Liver (tissue), 9 donors: ENCODE results near the gene TBC1D14. TPM values are rescaled to one million over a fixed set of nuclear protein-coding genes. Genes with fewer than 3 reads are reported as not detected.
A peak's percentile ranks its signal among the peaks of the same experiment; 100 is the strongest.

Source experiments
- DNase-seq: peaks from one replicate; pipeline ENCODE4 v3.0.0-alpha.2; 2017; ENCODE audit warnings: low spot score
- H3K27ac ChIP-seq, 2 donors: one replicate each; pipeline ENCODE4 v1.7.0; 2013; ENCODE audit warnings: inconsistent platforms in 2 of 2, low read length in 2 of 2, control low read depth in 1 of 2, low read depth in 1 of 2, mild to moderate bottlenecking in 1 of 2
- H3K27me3 ChIP-seq, 4 donors: one replicate each; pipeline versions ENCODE4 v1.6.1 to v1.7.0; 2013; ENCODE audit warnings: low read length in 3 of 4, inconsistent platforms in 1 of 4, mild to moderate bottlenecking in 1 of 4, moderate library complexity in 1 of 4; ENCODE audit not compliant: control insufficient read depth in 4 of 4, insufficient read depth in 4 of 4
- H3K36me3 ChIP-seq, 4 donors: one replicate each; pipeline versions ENCODE4 v1.6.1 to v1.7.0; 2013; ENCODE audit warnings: low read length in 3 of 4, mild to moderate bottlenecking in 3 of 4, low read depth in 1 of 4, moderate library complexity in 1 of 4; ENCODE audit not compliant: control insufficient read depth in 4 of 4, insufficient read depth in 3 of 4
- H3K4me1 ChIP-seq, 4 donors: one replicate each; pipeline versions ENCODE4 v1.6.1 to v1.7.0; 2013; ENCODE audit warnings: low read length in 3 of 4, mild to moderate bottlenecking in 3 of 4, moderate library complexity in 1 of 4; ENCODE audit not compliant: control insufficient read depth in 4 of 4, insufficient read depth in 4 of 4
- H3K4me3 ChIP-seq, 3 donors: one replicate each; pipeline versions ENCODE4 v1.6.1 to v1.7.0; 2013; ENCODE audit warnings: low read length in 3 of 3, control low read depth in 1 of 3, low read depth in 1 of 3, mild to moderate bottlenecking in 1 of 3
- H3K9ac ChIP-seq, 2 donors: one replicate each; pipeline ENCODE4 v1.7.0; 2013; ENCODE audit warnings: low read length in 2 of 2, mild to moderate bottlenecking in 2 of 2, moderate library complexity in 2 of 2, control low read depth in 1 of 2, low read depth in 1 of 2
- H3K9me3 ChIP-seq, 4 donors: one replicate each; pipeline versions ENCODE4 v1.6.1 to v1.7.0; 2013; ENCODE audit warnings: low read length in 3 of 4; ENCODE audit not compliant: control insufficient read depth in 4 of 4
- ATF3 ChIP-seq: IDR thresholded peaks from 2 replicates; pipeline ENCODE4 v1.6.1; 2016; ENCODE audit warnings: antibody characterized with exemption
- CTCF ChIP-seq: fragments of 150-350 bp; IDR thresholded peaks from 2 replicates; pipeline ENCODE4 v1.5.1; 2017; ENCODE audit warnings: improper control_type of control experiment, low read depth, low read length; ENCODE audit not compliant: missing input control
- EGR1 ChIP-seq, 2 donors: IDR thresholded peaks; 2 replicates each; pipeline ENCODE4 v1.6.1; 2016 to 2018; ENCODE audit warnings: antibody characterized with exemption in 2 of 2, low read depth in 2 of 2
- FOXA1 ChIP-seq: IDR thresholded peaks from 2 replicates; pipeline ENCODE4 v1.6.1; 2016; ENCODE audit warnings: antibody characterized with exemption
- FOXA2 ChIP-seq: IDR thresholded peaks from 2 replicates; pipeline ENCODE4 v1.6.1; 2016; ENCODE audit warnings: antibody characterized with exemption
- GABPA ChIP-seq, 2 donors: IDR thresholded peaks in 1 of 2; conservative IDR thresholded peaks in 1 of 2; 2 replicates each; pipeline ENCODE4 v1.6.1; 2016; ENCODE audit warnings: antibody characterized with exemption in 2 of 2, mild to moderate bottlenecking in 1 of 2, moderate library complexity in 1 of 2
- HNF4A ChIP-seq, 2 donors: conservative IDR thresholded peaks; 2 replicates each; pipeline ENCODE4 v1.6.1; 2016; ENCODE audit warnings: antibody characterized with exemption in 2 of 2, mild to moderate bottlenecking in 2 of 2
- HNF4G ChIP-seq: IDR thresholded peaks from 2 replicates; pipeline ENCODE4 v1.6.1; 2016; ENCODE audit warnings: antibody characterized with exemption
- JUND ChIP-seq, 2 donors: IDR thresholded peaks; 2 replicates each; pipeline ENCODE4 v1.6.1; 2016; ENCODE audit warnings: antibody characterized with exemption in 2 of 2
- MAX ChIP-seq: IDR thresholded peaks from 2 replicates; pipeline ENCODE4 v1.6.1; 2016; ENCODE audit warnings: antibody characterized with exemption
- NR2F2 ChIP-seq: IDR thresholded peaks from 2 replicates; pipeline ENCODE4 v1.6.1; 2016; ENCODE audit warnings: antibody characterized with exemption
- RAD21 ChIP-seq, 2 donors: IDR thresholded peaks; 2 replicates each; pipeline ENCODE4 v1.6.1; 2016; ENCODE audit warnings: antibody characterized with exemption in 2 of 2, mild to moderate bottlenecking in 2 of 2
- REST ChIP-seq: IDR thresholded peaks from 2 replicates; pipeline ENCODE4 v1.6.1; 2016; ENCODE audit warnings: antibody characterized with exemption, mild to moderate bottlenecking
- RXRA ChIP-seq, 2 donors: IDR thresholded peaks; 2 replicates each; pipeline ENCODE4 v1.6.1; 2017 to 2018; ENCODE audit warnings: antibody characterized with exemption in 2 of 2, mild to moderate bottlenecking in 1 of 2
- SP1 ChIP-seq: IDR thresholded peaks from 2 replicates; pipeline ENCODE4 v1.6.1; 2018; ENCODE audit warnings: antibody characterized with exemption, mild to moderate bottlenecking
- TAF1 ChIP-seq: conservative IDR thresholded peaks from 2 replicates; pipeline ENCODE4 v1.6.1; 2016; ENCODE audit warnings: antibody characterized with exemption, mild to moderate bottlenecking
- YY1 ChIP-seq: IDR thresholded peaks from 2 replicates; pipeline ENCODE4 v1.6.1; 2016; ENCODE audit warnings: antibody characterized with exemption, mild to moderate bottlenecking
- ZBTB33 ChIP-seq: IDR thresholded peaks from 2 replicates; pipeline ENCODE4 v1.6.1; 2016; ENCODE audit warnings: antibody characterized with exemption
- WGBS: extraction: QIAGEN DNeasy Blood & Tissue Kit; methylation state at CpG from one replicate; pipeline ENCODE4 v1.1.7; 2013; 5-methylcytosine and 5-hydroxymethylcytosine counted together
- polyA plus RNA-seq, 2 donors: library from polyadenylated mRNA; stranded (reverse) in 1 of 2; unstranded in 1 of 2; fragments of 200-250 nt in 1 of 2; fragments of >200 nt in 1 of 2; fragmentation: Nextera tagmentation in 1 of 2; extraction: Ambion mirVana in 1 of 2; gene quantifications; one replicate each; pipeline versions ENCODE4 v1.2.1 to v1.2.3, GENCODE V29; 2013 to 2015
- total RNA-seq, 2 donors: library from RNA; depleted of rRNA; stranded (reverse); fragments of >200 nt; gene quantifications; one replicate each; pipeline ENCODE4 v1.2.3, GENCODE V29; 2014
- donor health status: healthy.
- donor health status: healthy.
- donor health status: healthy.
- donor health status: healthy.
- donor health status: healthy.

Gene TBC1D14
- total and polyA plus RNA-seq, 4 donors, result 10.0 to 45.2 (median 22.7) TPM

- Histone ChIP-seq H3K4me1 (peaks cover 24 to 74% (median 60%) of the 10 kb centered on the region in 4 donors), H3K4me3 (no peak overlapping the region), H3K27ac (peak overlapping the region; percentile 53 to 69), H3K36me3 (peaks cover 0 to 2% (median 0%) of the 10 kb centered on the region in 4 donors), H3K27me3 (no peaks in the 10 kb centered on the region), H3K9ac (peak overlapping the region; percentile 8 to 59), H3K9me3 (no peaks in the 10 kb centered on the region)
- no peak for TF ChIP-seq GABPA (IDR thresholded peaks at IDR 0.05 in 1 of 2, conservative IDR thresholded peaks at IDR 0.05 in 1 of 2)
- no peak for TF ChIP-seq HNF4G
- TF ChIP-seq FOXA2, result no peak
- TF ChIP-seq MAX, result no peak
- TF ChIP-seq TAF1, result no peak
- no peak for TF ChIP-seq HNF4A (conservative IDR thresholded peaks at IDR 0.05)
- TF ChIP-seq RXRA (IDR thresholded peaks at IDR 0.05), result no peak
- TF ChIP-seq ZBTB33, result no peak
- no peak for TF ChIP-seq SP1
- no peak for TF ChIP-seq CTCF
- no peak for TF ChIP-seq REST
- no peak for TF ChIP-seq RAD21 (IDR thresholded peaks at IDR 0.05)
- no peak for TF ChIP-seq ATF3
- TF ChIP-seq JUND (IDR thresholded peaks at IDR 0.05), result no peak
- no peak for TF ChIP-seq YY1
- no peak for TF ChIP-seq EGR1 (IDR thresholded peaks at IDR 0.05; ENCODE audit: low read depth in 2 of 2)
- TF ChIP-seq FOXA1, result no peak
- no peak for TF ChIP-seq NR2F2
- no peak for DNase-seq
- 40% methylated on average over 9 of the region's 9 CpGs for WGBS
These were observed 19.7 kb downstream of the TBC1D14 start for GRCh38 chr4:6929339-6929811.
